Measurements from ENCODE around the gene BPIFA2. TPM values are rescaled to one million over a fixed set of nuclear protein-coding genes. Genes with fewer than 3 reads are reported as not detected.

BPIFA2 gene
- total RNA-seq, 2 donors from 2014 or later = not detected

GRCh38 chr20:33127422-33128097 lies 40.4 kb upstream of the BPIFA2 start:
- peaks cover 5% of the 10 kb centered on the region for H3K4me1 Mint-ChIP-seq
- WGBS, 2 experiments (ENCODE audit: insufficient coverage in 1 of 2, insufficient read length in 1 of 2) = 77 to 88% methylated on average over 3 to 4 of the region's 4 CpGs
- no peak overlapping the region for H3K4me3 Mint-ChIP-seq
- peaks cover 5% of the 10 kb centered on the region for H3K27me3 ChIP-seq (ENCODE audit: control insufficient read depth, insufficient read depth, low read length, poor library complexity, severe bottlenecking)
- peaks cover 21% of the 10 kb centered on the region for H3K27me3 Mint-ChIP-seq (ENCODE audit: insufficient read depth)
- no peak overlapping the region for H3K27ac ChIP-seq (ENCODE audit: low read depth, low read length)
- no peak overlapping the region for H3K9ac ChIP-seq (ENCODE audit: extremely low read depth, low read length, poor library complexity, severe bottlenecking)
- H3K9me3 Mint-ChIP-seq = peaks cover 12% of the 10 kb centered on the region
- H3K4me3 ChIP-seq (ENCODE audit: low read length) = no peak overlapping the region
- H3K4me1 ChIP-seq (ENCODE audit: control insufficient read depth, insufficient read depth, low read length) = no peaks in the 10 kb centered on the region
- peak; percentile 13 for DNase-seq
- no peaks in the 10 kb centered on the region for H3K36me3 ChIP-seq (ENCODE audit: control insufficient read depth, insufficient read depth, low read length)
- no peaks in the 10 kb centered on the region for H3K36me3 Mint-ChIP-seq (ENCODE audit: low read depth)
- TF ChIP-seq CTCF (conservative IDR thresholded peaks at IDR 0.05) = no peak
- no peaks in the 10 kb centered on the region for H3K9me3 ChIP-seq (ENCODE audit: control insufficient read depth, low read length)
- H3K27ac Mint-ChIP-seq = no peak overlapping the region

- Mint-ChIP-seq H3K9me3 (no peaks in the 10 kb centered on the region), H3K27ac (no peak overlapping the region), H3K27me3 (ENCODE audit: insufficient read depth) (peaks cover 3% of the 10 kb centered on the region), H3K4me3 (no peak overlapping the region), H3K36me3 (ENCODE audit: low read depth) (no peaks in the 10 kb centered on the region), H3K4me1 (peaks cover 8% of the 10 kb centered on the region)
- 84 to 90% methylated on average over 7 to 9 of the region's 9 CpGs for WGBS, 2 experiments (ENCODE audit: insufficient coverage in 1 of 2, insufficient read length in 1 of 2)
- peak; percentile 23 for DNase-seq
- H3K9me3 ChIP-seq (ENCODE audit: control insufficient read depth, low read length) = no peaks in the 10 kb centered on the region
- no peak overlapping the region for H3K4me3 ChIP-seq (ENCODE audit: low read length)
- peaks cover 5% of the 10 kb centered on the region for H3K27me3 ChIP-seq (ENCODE audit: control insufficient read depth, insufficient read depth, low read length, poor library complexity, severe bottlenecking)
- H3K4me1 ChIP-seq (ENCODE audit: control insufficient read depth, insufficient read depth, low read length) = no peaks in the 10 kb centered on the region
- no peaks in the 10 kb centered on the region for H3K36me3 ChIP-seq (ENCODE audit: control insufficient read depth, insufficient read depth, low read length)
- no peak overlapping the region for H3K9ac ChIP-seq (ENCODE audit: extremely low read depth, low read length, poor library complexity, severe bottlenecking)
- no peak for TF ChIP-seq CTCF (conservative IDR thresholded peaks at IDR 0.05)
- no peak overlapping the region for H3K27ac ChIP-seq (ENCODE audit: low read depth, low read length)
These were observed 37.3 kb upstream of the BPIFA2 start for GRCh38 chr20:33130568-33131061.

- Histone ChIP-seq H3K9ac (ENCODE audit: extremely low read depth, low read length, poor library complexity, severe bottlenecking) (no peak overlapping the region), H3K4me3 (ENCODE audit: low read length) (no peak overlapping the region), H3K27ac (ENCODE audit: low read depth, low read length) (no peak overlapping the region), H3K9me3 (ENCODE audit: control insufficient read depth, low read length) (no peaks in the 10 kb centered on the region), H3K4me1 (ENCODE audit: control insufficient read depth, insufficient read depth, low read length) (no peaks in the 10 kb centered on the region), H3K27me3 (ENCODE audit: control insufficient read depth, insufficient read depth, low read length, poor library complexity, severe bottlenecking) (peaks cover 5% of the 10 kb centered on the region), H3K36me3 (ENCODE audit: control insufficient read depth, insufficient read depth, low read length) (no peaks in the 10 kb centered on the region)
- no peak for TF ChIP-seq CTCF (conservative IDR thresholded peaks at IDR 0.05)
- H3K27me3 Mint-ChIP-seq (ENCODE audit: insufficient read depth) = peaks cover 3% of the 10 kb centered on the region
- H3K4me1 Mint-ChIP-seq = peaks cover 4% of the 10 kb centered on the region
- H3K9me3 Mint-ChIP-seq = peaks cover 3% of the 10 kb centered on the region
- no peak overlapping the region for H3K27ac Mint-ChIP-seq
- no peaks in the 10 kb centered on the region for H3K36me3 Mint-ChIP-seq (ENCODE audit: low read depth)
- DNase-seq = peak; percentile 52
- 80 to 100% methylated on average over 1 to 5 of the region's 5 CpGs for WGBS, 2 experiments (ENCODE audit: insufficient coverage in 1 of 2, insufficient read length in 1 of 2)
- H3K4me3 Mint-ChIP-seq = no peak overlapping the region
These were observed 35.9 kb upstream of the BPIFA2 start for GRCh38 chr20:33131949-33132473.

All from endodermal cell (in vitro differentiated cells).